ENCODE results near the gene DAPK2.

The DAPK2 gene

DNA sequence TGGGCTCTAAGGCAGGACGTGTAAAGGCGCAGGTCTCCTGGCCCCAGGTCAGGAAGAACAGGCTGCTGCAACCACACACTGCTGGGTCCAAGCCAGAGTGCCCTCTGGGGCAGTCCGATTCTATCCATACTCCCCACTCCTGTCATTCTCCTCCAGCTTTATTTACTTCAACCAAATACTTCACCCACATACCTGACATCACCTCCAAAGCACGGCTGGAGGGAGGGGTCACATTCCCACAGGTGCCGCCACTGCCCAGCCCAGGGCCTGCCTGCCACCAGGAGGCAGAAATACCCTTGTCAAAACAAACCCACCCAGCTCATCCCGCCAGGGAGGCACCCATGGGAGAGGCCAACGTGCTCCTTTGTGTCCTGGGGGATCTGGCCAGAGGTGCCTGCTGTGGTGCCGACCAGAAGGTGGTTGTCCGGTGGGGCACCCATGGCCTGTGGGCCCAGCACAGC, 100.4 kb downstream of the DAPK2 start:
- no peak overlapping the region for H3K4me3 ChIP-seq (ENCODE audit: low read depth, low read length)

DNA sequence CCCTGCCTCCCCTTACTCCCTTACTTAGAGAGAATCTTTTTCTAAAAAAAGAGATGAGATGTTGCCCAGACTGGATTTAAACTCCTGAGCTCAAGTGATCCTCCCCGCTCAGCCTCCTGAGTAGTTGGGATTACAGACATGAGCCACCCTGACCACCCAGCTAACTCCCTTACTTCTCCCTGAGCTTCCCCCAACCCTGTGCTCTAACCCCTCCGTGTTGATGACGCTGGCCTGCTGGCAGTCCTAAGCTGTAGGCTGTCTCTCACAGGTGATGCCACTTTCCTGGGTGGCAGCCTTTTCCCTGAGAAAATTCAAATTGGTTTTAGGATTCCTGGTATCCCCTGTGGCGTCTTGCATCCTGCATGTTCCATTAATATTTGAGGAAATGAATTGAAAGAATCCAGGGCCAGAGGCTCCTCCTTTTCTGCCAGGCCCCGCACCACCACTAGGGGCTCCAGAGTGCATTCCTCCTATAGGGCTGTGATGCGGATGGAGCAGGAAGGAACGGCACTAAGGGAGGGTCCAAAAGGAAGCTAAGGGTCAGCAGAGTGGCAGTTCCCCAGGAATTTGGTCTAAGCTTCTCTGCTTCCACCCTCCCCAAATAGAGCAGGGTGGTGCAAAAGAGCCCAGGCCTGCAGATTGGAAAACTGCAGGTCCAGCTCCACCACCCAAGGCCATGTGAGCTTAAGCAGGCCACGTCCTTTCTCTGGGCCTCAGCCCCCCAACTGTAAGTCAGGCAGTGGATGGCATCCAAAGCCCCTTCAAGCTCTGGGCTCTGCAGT, 101.1 kb downstream of the DAPK2 start:
- H3K4me3 ChIP-seq (ENCODE audit: low read depth, low read length) = no peak overlapping the region

DNA sequence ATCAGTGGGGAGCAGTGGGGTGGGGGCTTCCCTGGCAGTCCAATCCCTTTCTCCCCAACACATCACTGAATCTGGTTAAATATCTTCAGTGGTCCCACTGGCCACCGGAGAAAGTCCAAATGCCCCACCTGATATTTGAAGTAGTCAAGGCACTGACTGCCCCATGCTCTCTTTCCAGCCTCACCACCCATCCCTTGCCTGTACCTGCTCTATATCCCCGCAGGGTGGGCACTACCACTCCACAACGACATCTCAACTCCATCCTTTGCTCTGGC, 101.7 kb downstream of the DAPK2 start:
- no peak overlapping the region for H3K4me3 ChIP-seq (ENCODE audit: low read depth, low read length)

DNA sequence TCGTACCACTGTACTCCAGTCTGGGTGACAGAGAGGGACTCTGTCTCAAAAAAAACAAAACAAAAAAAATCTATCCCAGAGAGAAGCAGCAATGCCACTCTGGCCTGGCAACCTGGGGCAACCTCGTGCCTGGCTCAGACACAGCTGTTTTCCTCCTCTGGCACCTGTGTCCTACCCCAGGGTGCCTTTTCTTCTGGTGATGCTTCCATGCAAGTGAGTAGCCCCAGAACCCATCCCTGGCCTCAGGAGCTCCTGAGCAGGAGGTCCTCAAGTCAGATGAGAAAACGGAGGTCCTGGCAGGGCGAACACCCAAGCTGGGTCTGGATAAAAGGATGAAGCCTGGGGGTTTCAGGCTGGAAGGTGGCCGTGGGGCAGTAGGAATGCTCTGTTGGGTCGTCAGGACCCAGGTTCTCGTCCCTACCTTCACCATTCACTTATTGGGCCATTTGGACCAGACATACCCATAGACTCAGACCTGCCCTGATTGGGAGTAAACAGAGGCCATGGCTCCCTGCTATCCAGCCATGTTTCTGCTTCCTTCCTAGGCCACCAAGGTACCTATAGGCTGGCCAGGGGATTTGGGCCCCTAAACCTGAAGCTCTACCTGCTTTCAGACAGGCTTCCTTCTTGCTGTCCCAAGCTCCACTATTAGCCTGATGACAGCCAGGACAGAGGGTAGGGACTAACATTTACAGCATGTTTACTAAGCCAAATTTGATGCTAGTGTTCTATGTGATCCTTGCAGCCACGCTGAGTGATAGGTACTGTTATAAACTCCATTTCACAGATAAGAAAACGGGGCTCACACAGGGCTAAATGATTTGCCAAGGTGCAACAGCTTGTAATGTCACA, 102.2 kb downstream of the DAPK2 start:
- H3K4me3 ChIP-seq (ENCODE audit: low read depth, low read length) = no peak overlapping the region

DNA sequence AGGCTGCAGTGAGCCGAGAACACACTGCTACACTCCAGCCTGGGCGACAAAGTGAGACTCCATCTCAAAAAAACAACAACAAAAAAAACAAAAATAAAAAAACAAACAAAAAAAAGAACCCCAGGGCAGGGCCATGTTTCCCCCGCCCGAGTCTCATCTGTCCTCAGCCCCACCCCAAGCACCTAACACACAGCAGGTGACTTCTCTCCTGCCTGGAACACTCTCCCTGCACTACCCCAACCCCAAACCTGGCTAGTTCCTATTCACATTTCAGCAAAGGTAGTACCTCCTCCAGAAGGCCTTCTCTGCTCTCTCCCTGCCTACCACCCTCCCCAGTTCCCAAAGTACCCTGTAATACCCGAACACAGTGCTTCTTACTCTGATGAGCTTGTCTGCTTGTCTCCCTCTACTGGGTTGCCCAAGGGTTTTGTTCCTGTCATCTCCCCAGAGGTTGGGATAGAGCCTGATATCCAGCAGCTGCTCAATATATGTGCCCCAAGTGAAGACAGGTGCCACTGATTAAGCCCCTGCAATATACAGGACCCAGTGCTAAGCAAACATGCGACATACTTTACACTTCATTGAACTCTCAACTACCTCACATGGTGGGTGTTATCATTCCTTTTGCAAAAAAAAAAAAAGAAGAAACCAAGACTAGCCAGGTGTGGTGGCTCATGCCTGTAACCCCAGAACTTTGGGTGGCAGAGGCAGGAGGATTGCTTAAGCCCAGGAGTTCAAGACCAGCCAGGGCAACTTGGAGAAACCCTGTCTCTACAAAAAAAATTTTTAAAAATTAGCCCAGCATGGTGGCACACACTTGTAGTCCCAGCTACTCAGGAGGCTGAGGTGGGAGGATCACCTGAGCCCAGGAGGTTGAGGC, 103.6 kb downstream of the DAPK2 start:
- no peak overlapping the region for H3K4me3 ChIP-seq (ENCODE audit: low read depth, low read length)

DNA sequence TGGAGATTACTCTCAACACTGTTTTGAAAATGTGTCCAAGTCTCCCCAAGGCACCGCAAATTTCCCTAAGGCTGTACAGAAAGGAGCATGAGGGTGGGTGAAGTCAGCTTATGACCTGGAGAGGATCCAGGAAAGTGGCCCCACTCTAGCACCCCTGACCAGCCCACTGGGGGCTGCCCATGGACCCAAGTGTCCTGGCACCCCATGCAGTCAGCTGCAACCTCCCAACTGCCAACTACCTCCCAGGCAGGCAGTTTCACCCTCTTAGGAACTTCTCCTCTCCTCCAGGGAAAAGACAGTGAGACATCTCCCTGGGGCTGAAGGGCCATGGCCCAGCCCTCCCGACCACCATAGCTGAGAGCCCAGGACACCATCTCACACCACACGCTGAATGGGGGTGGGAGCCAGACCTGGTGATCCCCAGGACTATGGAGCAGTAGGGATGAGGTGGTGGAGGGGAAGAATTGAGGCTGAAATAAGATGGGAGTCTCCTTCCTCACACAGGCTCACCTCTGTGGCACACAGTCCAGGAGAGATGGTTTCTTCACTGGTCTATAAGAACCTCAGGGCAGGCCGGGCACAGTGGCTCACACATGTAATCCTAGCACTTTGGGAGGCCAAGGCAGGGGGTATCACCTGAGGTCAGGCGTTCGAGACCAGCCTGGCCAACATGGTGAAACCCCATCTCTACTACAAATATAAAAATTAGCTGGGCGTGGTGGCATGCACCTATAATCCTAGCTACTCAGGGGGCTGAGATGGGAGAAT, 104.4 kb downstream of the DAPK2 start:
- no peak overlapping the region for H3K4me3 ChIP-seq (ENCODE audit: low read depth, low read length)

DNA sequence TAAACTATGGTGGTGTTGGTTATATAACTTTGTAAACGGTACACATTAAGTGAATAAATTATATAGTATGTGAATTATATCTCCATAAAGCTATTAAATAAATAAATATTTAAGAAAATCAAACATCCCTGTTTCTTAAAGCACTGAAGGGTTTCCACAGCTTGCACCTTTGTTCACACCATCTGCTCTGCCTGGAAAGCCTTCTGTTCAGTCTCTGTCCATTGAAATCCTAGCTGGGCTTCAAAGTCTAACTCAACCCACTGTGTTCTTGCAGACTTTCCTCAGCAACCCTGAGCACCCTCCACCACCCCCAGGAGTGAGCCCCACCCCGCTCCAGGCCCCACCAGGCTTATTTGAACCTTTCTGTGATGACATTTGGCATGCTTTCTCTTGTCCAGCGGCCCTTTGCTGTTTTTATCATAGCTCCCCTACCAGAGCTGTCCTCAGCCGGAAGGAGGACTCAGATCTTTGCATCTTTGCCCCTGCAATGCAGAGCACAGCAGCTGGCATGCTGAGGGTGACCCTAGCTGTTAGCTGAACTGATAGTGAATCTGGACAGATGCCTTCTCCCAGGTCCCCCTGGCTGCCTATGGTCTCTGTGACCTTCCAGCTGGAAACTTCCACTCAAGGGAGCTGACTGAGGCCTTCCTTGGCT, 105.2 kb downstream of the DAPK2 start:
- no peak overlapping the region for H3K4me3 ChIP-seq (ENCODE audit: low read depth, low read length)

DNA sequence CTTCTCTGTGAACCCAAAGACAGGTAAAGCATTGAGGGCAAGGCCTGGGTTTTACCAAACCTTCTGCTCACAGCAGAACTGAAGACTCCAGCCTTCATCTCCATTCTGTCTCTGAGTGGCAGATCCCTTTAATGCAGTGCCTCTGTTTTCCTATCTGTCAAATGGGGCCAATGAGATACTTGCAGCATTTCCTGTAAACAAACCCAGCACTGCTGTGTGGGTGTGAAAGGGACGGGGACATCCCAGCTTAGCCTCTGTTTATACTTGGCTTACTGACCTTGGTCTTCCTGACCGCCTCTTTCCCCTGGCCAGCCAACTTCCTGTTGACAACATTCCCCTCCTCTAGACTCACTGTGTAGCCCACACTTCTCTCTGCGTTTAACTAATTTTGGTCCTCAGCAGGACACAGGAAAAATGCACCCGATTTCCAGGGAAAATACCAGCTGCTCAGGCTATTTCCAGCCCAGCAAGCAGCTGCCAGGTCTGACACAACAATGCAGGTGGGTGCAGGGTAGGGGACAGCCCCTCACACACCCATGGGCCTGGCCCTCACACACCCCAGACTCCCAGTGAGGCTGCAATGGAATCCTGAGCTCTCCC, 106.7 kb downstream of the DAPK2 start:
- H3K4me3 ChIP-seq (ENCODE audit: low read depth, low read length) = no peak overlapping the region

DNA sequence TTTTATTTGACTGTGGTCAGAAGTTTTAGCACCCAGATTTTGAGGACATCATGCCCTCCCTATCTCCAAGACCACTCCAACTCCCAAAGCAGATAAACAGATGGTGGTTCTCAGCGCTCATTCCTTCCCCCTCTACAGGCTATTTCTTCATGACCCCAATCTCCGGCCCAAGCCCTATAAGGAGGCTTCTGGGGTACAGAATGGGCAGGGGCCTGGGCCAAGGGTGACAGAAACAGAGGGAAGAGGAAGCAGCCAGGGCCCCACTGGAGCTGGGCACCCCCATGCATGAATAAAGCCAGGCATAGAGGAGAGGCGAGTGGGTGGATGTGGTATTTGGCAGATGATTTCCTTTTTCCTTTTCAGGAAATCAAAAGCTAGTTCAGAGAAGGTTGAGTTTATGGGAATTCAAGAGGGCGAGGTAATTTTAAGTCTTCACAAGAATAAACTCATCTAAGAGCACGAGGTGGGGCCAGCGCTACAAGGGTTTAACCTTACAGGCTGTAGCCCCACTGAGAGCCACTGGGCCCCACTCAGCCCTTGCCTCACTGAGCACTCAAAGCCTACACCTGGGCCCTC, 107.7 kb downstream of the DAPK2 start:
- H3K4me3 ChIP-seq (ENCODE audit: low read depth, low read length) = no peak overlapping the region

DNA sequence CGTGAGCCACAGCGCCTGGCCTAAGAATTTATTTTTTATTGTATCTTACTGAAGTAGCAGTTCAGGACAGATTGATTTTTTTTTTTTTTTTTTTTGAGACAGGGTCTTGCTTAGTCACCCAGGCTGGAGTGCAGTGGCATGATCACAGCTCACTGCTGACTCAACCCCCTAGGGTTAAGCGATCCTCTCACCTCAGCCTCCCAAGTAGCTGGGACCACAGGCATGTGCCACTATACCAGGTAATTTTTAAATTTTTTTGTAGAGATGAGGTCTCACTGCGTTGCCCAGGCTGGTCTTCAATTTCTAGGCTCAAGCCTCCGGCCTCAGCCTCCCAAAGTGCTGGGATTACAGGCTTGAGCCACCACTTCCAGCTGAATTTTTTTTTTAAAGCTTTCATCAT, 112.8 kb downstream of the DAPK2 start:
- H3K4me3 ChIP-seq (ENCODE audit: low read depth, low read length) = no peak overlapping the region

DNA sequence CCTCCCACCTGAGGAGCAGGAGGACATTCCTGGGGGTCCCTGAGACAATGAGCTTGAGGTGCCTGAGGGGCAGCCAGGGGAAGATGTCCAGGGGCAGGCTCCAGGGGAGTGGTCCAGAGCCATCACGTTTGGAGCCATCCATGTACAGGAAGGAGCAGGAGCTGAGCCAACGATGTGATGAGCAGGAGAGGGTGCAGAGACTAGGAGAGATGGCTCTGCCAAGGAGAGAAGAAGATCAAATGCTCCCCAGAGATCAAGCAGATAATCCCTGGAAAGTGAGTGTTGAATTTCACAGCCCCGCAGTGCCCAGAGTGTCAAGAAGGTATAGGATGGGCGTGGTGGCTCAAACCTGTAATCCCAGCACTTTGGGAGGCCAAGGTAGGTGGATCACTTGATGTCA, 114.7 kb downstream of the DAPK2 start:
- no peak overlapping the region for H3K4me3 ChIP-seq (ENCODE audit: low read depth, low read length)

DNA sequence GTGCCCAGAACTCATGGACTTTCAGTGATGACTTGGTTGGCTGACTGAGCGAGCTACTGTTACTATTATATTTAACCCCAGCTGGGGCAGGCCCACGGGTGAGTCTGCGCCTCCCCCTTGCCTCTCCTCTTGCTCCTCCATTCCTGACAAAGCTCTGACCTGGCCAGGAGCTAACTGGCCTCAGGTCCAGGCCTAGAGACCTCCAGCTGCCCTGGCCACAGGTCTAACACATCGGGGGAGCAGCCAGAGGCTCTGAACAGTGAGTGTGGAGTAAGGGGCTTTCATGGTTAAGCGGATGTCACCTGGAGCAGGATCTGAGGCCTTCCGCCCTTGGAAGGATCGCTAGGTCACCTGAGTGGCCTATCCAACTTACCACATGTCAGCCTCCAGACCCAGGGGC, 116.3 kb downstream of the DAPK2 start:
- no peak overlapping the region for H3K4me3 ChIP-seq (ENCODE audit: low read depth, low read length)

DNA sequence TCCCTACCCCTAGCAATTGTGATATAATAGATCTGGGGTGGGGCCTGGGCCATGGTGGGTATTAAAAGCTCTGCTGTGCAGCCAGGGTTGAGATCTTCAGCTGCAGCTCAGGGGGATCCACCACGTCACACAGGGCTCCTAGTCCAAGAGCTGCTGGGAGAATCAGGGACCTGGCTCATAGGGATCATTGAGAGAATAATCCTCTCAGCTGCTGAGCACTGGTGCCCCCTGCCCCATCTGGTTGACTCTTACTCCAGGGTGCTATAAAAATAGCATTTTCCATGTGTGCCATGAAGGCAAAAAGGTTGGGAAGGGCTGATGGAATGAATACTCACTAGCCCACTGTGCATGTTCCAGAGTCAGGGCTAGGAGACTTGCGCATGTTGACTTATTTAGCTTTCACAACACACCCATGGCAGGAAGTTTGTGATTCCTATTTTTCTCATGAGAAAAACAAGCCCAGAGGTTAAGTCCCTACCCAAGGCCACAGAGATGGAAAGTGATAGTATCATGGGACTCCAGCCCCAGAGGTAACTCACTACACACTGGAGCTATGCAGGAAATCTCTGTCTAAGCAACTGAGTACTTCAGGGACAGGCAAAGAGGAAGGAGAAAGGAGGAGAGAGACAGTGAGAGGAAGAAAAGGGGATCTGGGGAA, 118.0 kb downstream of the DAPK2 start:
- H3K4me3 ChIP-seq (ENCODE audit: low read depth, low read length) = no peak overlapping the region

DNA sequence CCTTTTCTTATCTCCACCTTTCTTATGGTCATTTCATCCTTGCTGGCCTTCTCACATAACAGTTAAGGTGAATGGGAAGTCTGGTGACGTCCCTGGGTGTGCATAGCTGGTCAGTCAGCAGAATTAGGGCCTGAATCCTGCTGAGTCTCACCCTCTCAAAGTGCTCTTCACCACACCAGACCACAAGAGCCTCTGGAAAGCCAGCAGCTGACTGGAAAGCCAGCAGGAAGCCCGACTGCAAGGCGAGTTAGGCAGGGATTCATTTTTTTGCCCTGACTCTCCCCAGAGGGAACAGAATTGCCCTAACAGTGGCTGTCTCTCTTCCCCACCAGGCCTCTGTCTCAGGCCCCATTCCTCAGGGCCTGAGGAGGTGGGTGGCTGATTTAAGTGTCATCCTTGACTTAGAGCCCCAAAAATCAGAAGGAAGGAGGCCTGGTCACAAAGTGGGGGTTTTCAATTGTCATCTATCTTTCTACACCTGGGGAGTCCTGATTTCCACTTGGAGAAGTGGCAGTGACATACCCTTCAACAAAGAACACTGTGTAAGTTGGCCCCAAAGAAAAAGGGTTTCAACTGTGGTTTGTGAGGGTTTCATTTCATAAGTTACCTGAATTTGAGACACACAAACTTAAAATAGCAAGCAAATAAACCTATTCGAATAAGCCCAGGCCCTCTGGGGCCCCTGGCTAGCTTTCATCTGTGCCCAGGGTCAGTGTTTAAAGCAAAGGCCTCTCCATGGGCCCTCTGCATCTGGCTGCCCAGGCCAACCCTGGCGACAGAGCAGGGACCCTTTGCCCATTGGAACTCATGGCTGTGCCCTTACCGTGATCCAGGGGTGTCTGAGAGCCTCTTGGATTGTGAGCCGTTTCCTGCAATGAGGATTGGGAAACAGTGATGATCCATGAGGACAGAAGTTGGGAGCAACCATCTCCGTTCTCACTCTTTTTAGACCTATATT, 122.0 kb downstream of the DAPK2 start:
- H3K4me3 ChIP-seq (ENCODE audit: low read depth, low read length) = no peak overlapping the region

DNA sequence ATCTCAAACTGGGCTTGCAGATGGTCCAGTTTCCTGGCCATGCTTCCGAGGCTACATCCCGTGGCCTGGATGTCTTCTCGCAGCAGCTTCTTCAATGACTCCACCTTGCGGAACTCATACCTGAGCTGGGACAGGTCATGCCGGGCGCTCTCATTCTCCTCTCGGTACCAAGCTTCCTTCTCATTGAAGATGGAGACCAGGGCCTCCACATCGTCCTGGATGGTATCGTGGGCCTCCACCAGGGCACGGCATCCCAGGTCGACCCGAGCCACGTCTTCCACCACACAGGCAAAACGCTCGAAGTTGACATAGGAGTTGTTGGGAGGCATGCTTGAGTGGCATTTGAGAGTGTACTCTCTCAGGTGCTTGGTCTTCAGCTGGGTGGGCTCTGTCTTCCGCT, 123.4 kb downstream of the DAPK2 start:
- no peak overlapping the region for H3K4me3 ChIP-seq (ENCODE audit: low read depth, low read length)

DNA sequence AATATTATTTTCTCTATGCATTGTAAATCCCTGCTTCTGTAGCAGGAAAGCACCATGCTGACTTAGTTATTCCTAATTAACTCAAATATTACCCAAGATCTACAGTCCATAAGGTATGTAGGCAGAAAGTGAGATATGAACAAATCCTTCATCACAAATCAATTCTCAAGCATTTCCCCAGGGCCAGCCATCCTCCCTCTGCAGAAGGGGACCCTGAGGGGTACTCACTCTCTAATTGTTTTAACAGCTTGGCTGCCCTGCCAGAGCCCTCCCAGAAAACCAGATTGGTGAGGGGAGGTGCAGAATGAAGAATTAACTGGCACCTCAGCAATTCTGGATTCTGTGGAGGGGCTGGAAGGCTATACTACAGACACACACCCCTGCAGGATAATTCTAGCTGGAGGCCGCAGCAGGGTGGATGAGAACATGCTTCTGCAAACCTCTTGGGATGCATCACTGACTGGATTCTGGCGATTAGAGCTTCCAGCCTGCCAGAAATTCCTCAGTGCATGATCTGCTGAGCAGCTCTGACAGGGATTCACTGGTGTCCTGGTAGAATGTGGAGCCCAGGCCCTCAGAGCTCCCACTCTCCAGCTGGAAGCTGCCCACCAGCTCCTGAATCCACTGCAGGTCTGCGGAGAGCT, 123.9 kb downstream of the DAPK2 start:
- no peak overlapping the region for H3K4me3 ChIP-seq (ENCODE audit: low read depth, low read length)

DNA sequence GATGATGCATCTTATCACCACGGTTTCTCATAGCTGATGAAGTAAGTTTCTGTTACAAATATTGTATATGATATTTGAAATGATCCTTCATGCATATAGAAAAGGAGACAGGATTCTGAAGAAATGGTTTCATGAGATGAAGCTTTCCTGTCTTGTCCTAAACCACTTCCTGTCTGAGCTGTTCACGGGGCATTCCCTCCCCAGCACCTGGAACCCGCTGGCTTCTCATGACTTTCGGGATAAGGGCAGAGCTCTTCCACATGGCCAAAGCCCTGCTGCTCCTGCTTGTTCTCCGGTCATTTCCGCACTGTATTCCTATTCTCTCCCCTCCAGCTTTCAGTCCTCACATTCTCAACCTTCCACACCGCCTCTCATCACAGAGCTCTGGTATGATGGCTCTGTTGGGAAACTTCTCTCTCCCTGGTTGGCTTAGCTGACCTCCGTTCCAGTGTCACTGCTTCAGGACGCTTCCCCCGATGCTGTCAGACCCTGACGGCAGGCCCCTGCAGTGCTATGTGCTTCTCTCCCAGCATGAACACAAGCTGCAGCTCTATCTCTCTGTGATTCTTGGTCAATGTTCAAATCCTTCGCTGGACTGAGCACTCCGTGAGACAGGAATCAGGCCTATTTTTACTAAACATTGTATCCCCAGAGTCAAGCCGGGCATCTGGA, 125.6 kb downstream of the DAPK2 start:
- no peak overlapping the region for H3K4me3 ChIP-seq (ENCODE audit: low read depth, low read length)

Measured in iPS-11a (cell line).